WTC11 (cell line): Measurements from ENCODE around the gene RBM28. TPM values are rescaled to one million over a fixed set of nuclear protein-coding genes. Genes with fewer than 3 reads are reported as not detected.

ENCODE experiments used
- ATAC-seq: fragments of 200-7000 bp; cut with Tn5 transposase; 2 replicates; pipeline ENCODE4 v1.10.0; 2021; ENCODE audit warnings: mild to moderate bottlenecking, moderate library complexity
- CTCF ChIA-PET: fragments of 300-600 bp; sonication (Branson Sonifier 250); formaldehyde crosslinking; loops from one replicate; lab custom pipeline; 2021; ENCODE audit warnings: antibody characterized with exemption; lab: Charles Lee
- POLR2A ChIA-PET: fragments of 350-600 bp; sonication (Branson Sonifier 250); formaldehyde crosslinking; loops from one replicate; lab custom pipeline; 2021; ENCODE audit warnings: antibody characterized with exemption; lab: Charles Lee
- DNase-seq: peaks from one replicate; pipeline ENCODE4 v3.0.0; 2021; ENCODE audit warnings: low spot score
- H3K27ac Mint-ChIP-seq: 2 replicates; pipeline ENCODE4 v1.8.0; 2021; ENCODE audit warnings: mixed read lengths
- H3K27me3 Mint-ChIP-seq: 2 replicates; pipeline ENCODE4 v1.8.0; 2021; ENCODE audit warnings: low read depth, mild to moderate bottlenecking, moderate library complexity, mixed read lengths
- H3K36me3 Mint-ChIP-seq: 2 replicates; pipeline ENCODE4 v1.8.0; 2021; ENCODE audit warnings: mixed read lengths
- H3K4me1 Mint-ChIP-seq: 2 replicates; pipeline ENCODE4 v1.8.0; 2022; ENCODE audit warnings: mixed read lengths
- H3K4me3 Mint-ChIP-seq: 2 replicates; pipeline ENCODE4 v1.8.0; 2021; ENCODE audit warnings: mild to moderate bottlenecking, moderate library complexity, mixed read lengths
- H3K9me3 Mint-ChIP-seq: 2 replicates; pipeline ENCODE4 v1.8.0; 2021; ENCODE audit warnings: mixed read lengths
- GTF2I ChIP-seq: fragments of 250-450 bp; sonication (Bioruptor Pico); conservative IDR thresholded peaks from 2 replicates; pipeline ENCODE4 v1.4.0; 2021; ENCODE audit warnings: mild to moderate bottlenecking
- NFE2L1 ChIP-seq: sonication (generic); formaldehyde crosslinking; IDR thresholded peaks from 2 replicates; pipeline ENCODE4 v1.8.1; 2023; ENCODE audit warnings: missing genetic modification reagents
- total RNA-seq: library from RNA; stranded (reverse); gene quantifications from 3 replicates; pipeline ENCODE4 v1.2.3, GENCODE V29; 2021
- TF ChIP-seq, protein P1 (sequence below): sonication (generic); formaldehyde crosslinking; IDR thresholded peaks from 2 replicates; pipeline ENCODE4 v1.8.0; 2022; ENCODE audit warnings: mild to moderate bottlenecking, missing genetic modification reagents

Gene RBM28
- total RNA-seq, 1 experiment from 2014 or later, result 66.1 TPM

DNA sequence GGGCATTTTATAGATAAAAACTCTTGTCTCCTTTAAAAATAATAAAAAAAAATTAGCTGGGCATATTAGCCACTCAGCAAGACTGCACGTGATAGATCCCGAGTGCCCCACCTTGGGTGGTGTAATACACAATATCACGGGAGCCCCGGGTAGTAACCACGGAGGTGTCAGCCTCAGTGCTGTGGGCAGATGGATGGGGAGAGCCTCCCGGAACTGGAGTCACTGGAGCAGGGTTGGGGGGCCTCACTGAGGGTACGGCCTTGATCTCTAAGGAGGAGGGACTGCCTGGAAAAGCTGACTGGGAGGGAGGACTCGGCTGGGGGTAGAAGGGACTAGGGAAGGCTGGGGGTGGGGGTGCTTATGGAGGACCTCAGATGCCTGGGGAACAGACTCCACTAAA, 90.0 kb downstream of the RBM28 start:
- H3K9me3 Mint-ChIP-seq, result peaks cover 16% of the 10 kb centered on the region
- H3K27me3 Mint-ChIP-seq, result peaks cover 3% of the 10 kb centered on the region; the same call in 1 of the 2 replicates
- H3K4me3 Mint-ChIP-seq, result no peak overlapping the region
- H3K36me3 Mint-ChIP-seq, result no peaks in the 10 kb centered on the region
- DNase-seq (no peak), ATAC-seq (no peak)
- H3K27ac Mint-ChIP-seq, result no peak overlapping the region
- no peaks in the 10 kb centered on the region for H3K4me1 Mint-ChIP-seq
- ChIA-PET CTCF (no interaction called here), POLR2A (no interaction called here)
- no peak for TF ChIP-seq GTF2I (CRISPR knock-in tag)

DNA sequence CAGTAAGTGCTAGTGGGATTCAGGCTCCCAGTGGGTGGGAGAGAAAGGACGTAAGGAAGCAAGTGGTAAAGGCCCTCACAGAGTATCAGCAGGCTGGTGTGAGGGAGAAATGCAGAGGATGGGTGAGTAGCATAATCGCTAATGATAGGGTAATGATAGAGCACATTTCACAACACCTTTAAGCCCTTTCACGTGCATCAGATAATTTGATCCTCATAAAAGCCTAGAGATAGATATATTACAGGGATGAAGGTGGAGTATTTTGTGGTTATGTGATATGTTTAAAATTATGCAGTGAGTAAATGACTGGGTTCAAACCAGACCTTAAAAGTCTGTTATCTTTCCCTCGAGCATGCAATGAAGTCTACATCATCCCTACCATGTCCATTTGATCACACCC, 92.4 kb downstream of the RBM28 start:
- Mint-ChIP-seq H3K36me3 (no peaks in the 10 kb centered on the region), H3K27me3 (peaks cover 3% of the 10 kb centered on the region; the same call in 1 of the 2 replicates), H3K9me3 (peaks cover 16% of the 10 kb centered on the region), H3K4me3 (no peak overlapping the region)
- CTCF ChIA-PET, result no interaction called here
- ATAC-seq (no peak), DNase-seq (no peak)
- no peak for TF ChIP-seq NFE2L1
- TF ChIP-seq, protein P1, sequence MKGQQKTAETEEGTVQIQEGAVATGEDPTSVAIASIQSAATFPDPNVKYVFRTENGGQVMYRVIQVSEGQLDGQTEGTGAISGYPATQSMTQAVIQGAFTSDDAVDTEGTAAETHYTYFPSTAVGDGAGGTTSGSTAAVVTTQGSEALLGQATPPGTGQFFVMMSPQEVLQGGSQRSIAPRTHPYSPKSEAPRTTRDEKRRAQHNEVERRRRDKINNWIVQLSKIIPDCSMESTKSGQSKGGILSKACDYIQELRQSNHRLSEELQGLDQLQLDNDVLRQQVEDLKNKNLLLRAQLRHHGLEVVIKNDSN, result no peak
- TF ChIP-seq, all 79 proteins: peak for 0
- POLR2A ChIA-PET, result no interaction called here
- Mint-ChIP-seq H3K27ac (no peak overlapping the region), H3K4me1 (no peaks in the 10 kb centered on the region)

Other genes with a start within 250 kb of the RBM28 start
- gene LEP, start 102.6 kb downstream of the RBM28 start, total RNA-seq, result not detected in 3 replicates
- gene PRRT4, start 17.8 kb upstream of the RBM28 start, total RNA-seq, result 0.92 to 1.5 TPM (median 1.2 TPM) in 3 replicates
- gene IMPDH1, start 66.1 kb upstream of the RBM28 start, total RNA-seq, result 42.8 to 54.2 TPM (median 44.1 TPM) in 3 replicates
- 28.3 to 29.5 TPM (median 28.7 TPM) in 3 replicates for gene HILPDA, start 112.0 kb upstream of the RBM28 start, total RNA-seq
- gene METTL2B, start 132.8 kb upstream of the RBM28 start, total RNA-seq, result 38.6 to 40.4 TPM (median 39.6 TPM) in 3 replicates